Effector CD8-positive, alpha-beta T cell (primary cell): Measurements from ENCODE around the gene HOXA3.

Source experiments
- DNase-seq: peaks from one replicate; lab custom pipeline; 2025; lab: John Stamatoyannopoulos, UW

Gene HOXA3

GRCh38 chr7:27189295-27189996, 37.1 kb upstream of the HOXA3 start:
- DNase-seq: no peak

GRCh38 chr7:27188386-27189294, 36.3 kb upstream of the HOXA3 start:
- no peak for DNase-seq

- DNase-seq: no peak
Observed at GRCh38 chr7:27187475-27188385, 35.3 kb upstream of the HOXA3 start.

- DNase-seq: no peak
Observed at GRCh38 chr7:27186668-27187474, 34.5 kb upstream of the HOXA3 start.

GRCh38 chr7:27185854-27186667, 33.7 kb upstream of the HOXA3 start:
- no peak for DNase-seq

- no peak for DNase-seq
Observed at GRCh38 chr7:27185013-27185853, 32.9 kb upstream of the HOXA3 start, which contains the start of gene HOXA11. HOXA11 (minus strand) TSS chr7:27185232; CDS start chr7:27185144, 88 bp downstream.

- no peak for DNase-seq
Observed at GRCh38 chr7:27184337-27185012, 32.1 kb upstream of the HOXA3 start.

GRCh38 chr7:27183682-27184336, 31.4 kb upstream of the HOXA3 start:
- no peak for DNase-seq

- no peak for DNase-seq
Observed at GRCh38 chr7:27182861-27183681, 30.7 kb upstream of the HOXA3 start.

- DNase-seq: no peak
Observed at GRCh38 chr7:27182285-27182841, 30.0 kb upstream of the HOXA3 start.

GRCh38 chr7:27181795-27182275, 29.5 kb upstream of the HOXA3 start:
- DNase-seq: no peak

- no peak for DNase-seq
Observed at GRCh38 chr7:27180431-27181420, 28.3 kb upstream of the HOXA3 start.

- DNase-seq: peak; percentile 46
Observed at GRCh38 chr7:27179503-27180430, 27.4 kb upstream of the HOXA3 start.

GRCh38 chr7:27179030-27179429, 26.6 kb upstream of the HOXA3 start:
- no peak for DNase-seq
